A673 (cell line): Measurements from ENCODE around the gene TMCC1. TPM values are rescaled to one million over a fixed set of nuclear protein-coding genes. Genes with fewer than 3 reads are reported as not detected.
A peak's percentile ranks its signal among the peaks of the same experiment; 100 is the strongest.

Experiments
- BruUV-seq: library from RNA; stranded (reverse); fragments of 400-500 nt; replicated peaks from 2 replicates; lab custom pipeline; 2021; lab: Mats Ljungman, UMichigan
- CTCF ChIA-PET: fragments of 300-600 bp; sonication (Branson Sonifier 250); formaldehyde crosslinking; loops from one replicate; lab custom pipeline; 2022; ENCODE audit warnings: antibody characterized with exemption; lab: Charles Lee
- POLR2A ChIA-PET: fragments of 300-600 bp; sonication (Branson Sonifier 250); formaldehyde crosslinking; loops from one replicate; lab custom pipeline; 2022; ENCODE audit warnings: antibody characterized with exemption; ENCODE audit not compliant: low non-redundant PET; lab: Charles Lee
- DNase-seq: peaks from one replicate; pipeline ENCODE4 v3.0.0-alpha.2; 2015; ENCODE audit warnings: low spot score
- H3K27ac ChIP-seq: fragments of 200-600 bp; sonication (generic); 2 replicates; pipeline ENCODE4 v1.5.1; 2016; ENCODE audit warnings: mixed run types, low read depth, mild to moderate bottlenecking, mixed read lengths, antibody characterized with exemption, low read length; ENCODE audit not compliant: poor library complexity, severe bottlenecking
- H3K27me3 ChIP-seq: fragments of 200-600 bp; sonication (generic); replicated peaks from 2 replicates; pipeline ENCODE4 v1.6.1; 2017; ENCODE audit warnings: mixed run types, low read depth, mild to moderate bottlenecking, mixed read lengths, antibody characterized with exemption, low read length; ENCODE audit not compliant: insufficient read depth, poor library complexity
- H3K36me3 ChIP-seq: fragments of 200-600 bp; sonication (generic); 2 replicates; pipeline ENCODE4 v1.6.1; 2016; ENCODE audit warnings: mixed run types, mild to moderate bottlenecking, mixed read lengths, antibody characterized with exemption, low read length; ENCODE audit not compliant: insufficient read depth, poor library complexity, severe bottlenecking
- H3K4me1 ChIP-seq: fragments of 200-600 bp; sonication (generic); 2 replicates; pipeline ENCODE4 v1.6.1; 2017; ENCODE audit warnings: mixed run types, mild to moderate bottlenecking, mixed read lengths, antibody characterized with exemption, low read length; ENCODE audit not compliant: insufficient read depth, poor library complexity, severe bottlenecking
- H3K4me3 ChIP-seq: fragments of 200-600 bp; sonication (generic); 2 replicates; pipeline ENCODE4 v1.5.1; 2016; ENCODE audit warnings: low read depth, mixed run types, mild to moderate bottlenecking, mixed read lengths, low read length; ENCODE audit not compliant: poor library complexity, severe bottlenecking
- H3K9me3 ChIP-seq: fragments of 200-600 bp; sonication (generic); 2 replicates; pipeline ENCODE4 v1.6.1; 2016; ENCODE audit warnings: mixed run types, low read depth, mild to moderate bottlenecking, mixed read lengths, antibody characterized with exemption, low read length; ENCODE audit not compliant: poor library complexity, severe bottlenecking
- CTCF ChIP-seq: fragments of 300-800, 200-600 bp; sonication (generic); conservative IDR thresholded peaks from 2 replicates; pipeline ENCODE4 v1.5.1; 2017; ENCODE audit warnings: low read depth, mild to moderate bottlenecking, antibody characterized with exemption, low read length, moderate library complexity, mixed read lengths
- EZH2 ChIP-seq: fragments of 200-600 bp; sonication (generic); IDR thresholded peaks from 2 replicates; pipeline ENCODE4 v1.6.1; 2017; ENCODE audit warnings: borderline replicate concordance, low read depth, mild to moderate bottlenecking, mixed read lengths, antibody characterized with exemption, low read length; ENCODE audit not compliant: poor library complexity, severe bottlenecking
- intact Hi-C: fragments of 100-400 bp; cut with micrococcal nuclease; formaldehyde crosslinking; loops from one replicate; pipeline ENCODE4 v1.10.0; 2022; ENCODE audit not compliant: unreplicated experiment
- total RNA-seq: library from RNA; stranded (reverse); gene quantifications from 2 replicates; pipeline ENCODE4 v1.2.3, GENCODE V29; 2021

The TMCC1 gene
- total RNA-seq, 1 experiment from 2014 or later: 29.4 TPM

GRCh38 chr3:129654131-129654530 is 239.4 kb downstream of the TMCC1 start:
- no peak for DNase-seq
- no peak overlapping the region for H3K27ac ChIP-seq
- POLR2A ChIA-PET: no interaction called here

GRCh38 chr3:129653019-129653418 is 240.5 kb downstream of the TMCC1 start:
- POLR2A ChIA-PET: no interaction called here
- BruUV-seq: no TSS peak
- H3K27me3 ChIP-seq: no peaks in the 10 kb centered on the region
- peaks cover 44% of the 10 kb centered on the region for H3K4me1 ChIP-seq
- intact Hi-C loops: no loop called here
- CTCF ChIA-PET: interaction anchor here (0.7 kb wide), 1 partner anchor 490 kb away, joined by 4 read pairs; no protein-coding TSS in a partner anchor
- no peak for DNase-seq
- no peak overlapping the region for H3K4me3 ChIP-seq
- H3K9me3 ChIP-seq: no peaks in the 10 kb centered on the region
- H3K27ac ChIP-seq: no peak overlapping the region
- H3K36me3 ChIP-seq: peaks cover 5% of the 10 kb centered on the region
- TF ChIP-seq EZH2 (no peak), CTCF (no peak)

More at GRCh38 chr3:129654131-129654530, 239.4 kb downstream of the TMCC1 start:
- Histone ChIP-seq H3K36me3 (peaks cover 5% of the 10 kb centered on the region), H3K4me3 (no peak overlapping the region), H3K27me3 (no peaks in the 10 kb centered on the region), H3K4me1 (peaks cover 48% of the 10 kb centered on the region), H3K9me3 (no peaks in the 10 kb centered on the region)
- TF ChIP-seq EZH2: no peak
- TF ChIP-seq CTCF: no peak
- no TSS peak for BruUV-seq
- intact Hi-C loops: no loop called here
- CTCF ChIA-PET: interaction anchor here (0.6 kb wide), 1 partner anchor 288 kb away, joined by 3 read pairs; no protein-coding TSS in a partner anchor

- H3K4me1 ChIP-seq: peaks cover 30% of the 10 kb centered on the region
- CTCF ChIA-PET: interaction anchor here (0.8 kb wide), 2 partner anchors 178 to 268 kb away, joined by 3 read pairs; no protein-coding TSS in a partner anchor
- BruUV-seq: no TSS peak
- TF ChIP-seq CTCF: peak; percentile 23; the same call in 1 of the 2 replicates
- TF ChIP-seq EZH2: no peak
- peak overlapping the region; percentile 22 for H3K27ac ChIP-seq
- peaks cover 5% of the 10 kb centered on the region for H3K36me3 ChIP-seq
- no peak overlapping the region for H3K4me3 ChIP-seq
- DNase-seq: peak; percentile 97
- no peaks in the 10 kb centered on the region for H3K27me3 ChIP-seq
- POLR2A ChIA-PET: no interaction called here
- H3K9me3 ChIP-seq: no peaks in the 10 kb centered on the region
- intact Hi-C loops: loop anchor here (1.0 kb wide), 1 partner anchor 174 kb away; no protein-coding TSS in a partner anchor
Observed at GRCh38 chr3:129651435-129652202, 241.9 kb downstream of the TMCC1 start.
